ENCODE results near the gene SELENOV.

Gene SELENOV

DNA sequence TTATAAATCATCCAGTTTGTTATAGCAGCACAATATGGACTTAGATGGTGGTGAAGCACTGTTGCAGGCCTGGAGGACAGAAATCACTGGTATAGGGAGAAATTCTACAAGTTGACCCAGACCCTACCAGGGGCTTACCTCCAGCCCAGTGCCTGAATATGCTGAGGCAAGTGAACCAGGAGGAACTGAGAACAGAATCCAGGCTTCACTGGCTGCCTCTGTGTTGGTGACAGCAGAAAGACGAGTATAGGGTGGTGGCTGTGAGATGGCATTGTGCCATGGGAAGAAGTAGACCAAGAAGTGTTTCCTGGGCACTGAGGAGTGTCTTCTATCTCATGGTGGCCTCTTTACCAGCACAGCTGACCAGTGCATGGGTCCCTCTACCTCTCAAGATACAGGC, 40.9 kb downstream of the SELENOV start:
- in situ Hi-C loops (cut with MboI; ENCODE audit: low sequenced_read_pairs) = no loop called here

DNA sequence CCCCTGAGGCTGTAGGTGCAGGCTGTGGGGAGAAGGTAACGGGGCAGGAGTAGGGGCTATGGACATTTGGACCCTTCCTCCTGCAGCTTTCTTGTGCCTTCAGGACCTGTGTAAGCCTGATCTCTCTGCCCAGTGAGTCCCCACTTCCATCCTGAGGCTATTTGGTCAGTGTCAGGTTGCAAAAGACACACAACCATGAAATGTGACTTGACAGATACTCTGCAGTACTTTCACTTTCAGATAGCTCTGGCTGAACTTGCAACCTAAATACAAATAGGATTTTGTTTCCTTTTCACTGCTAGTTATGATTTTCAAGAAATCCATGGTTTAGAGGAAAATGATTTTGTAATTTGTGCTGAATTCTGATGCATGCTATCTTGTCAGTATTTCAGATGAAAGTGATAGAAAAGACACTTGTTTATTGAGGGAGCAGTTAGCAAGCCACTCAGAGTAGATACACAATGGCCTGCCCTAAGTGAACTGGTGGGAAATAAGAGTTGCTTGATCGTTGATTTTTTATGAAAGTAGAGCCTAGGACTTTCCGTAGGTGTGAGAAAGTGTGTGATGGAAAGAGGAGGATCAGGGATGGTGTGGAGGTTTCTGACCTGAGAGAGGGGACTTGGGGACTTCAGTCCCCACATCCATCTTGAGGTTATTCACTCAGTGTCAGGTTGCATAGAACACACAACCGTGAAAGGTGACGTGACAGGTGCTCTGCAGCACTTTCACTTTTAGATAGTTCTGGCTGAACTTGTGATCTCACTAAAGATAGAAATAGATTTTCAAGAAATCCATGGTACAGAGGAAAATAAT, 43.1 kb downstream of the SELENOV start:
- in situ Hi-C loops (cut with MboI; ENCODE audit: low sequenced_read_pairs) = no loop called here

- in situ Hi-C loops (cut with MboI; ENCODE audit: low sequenced_read_pairs) = no loop called here
Observed at GRCh38 chr19:39558624-39559117, 43.7 kb downstream of the SELENOV start.

DNA sequence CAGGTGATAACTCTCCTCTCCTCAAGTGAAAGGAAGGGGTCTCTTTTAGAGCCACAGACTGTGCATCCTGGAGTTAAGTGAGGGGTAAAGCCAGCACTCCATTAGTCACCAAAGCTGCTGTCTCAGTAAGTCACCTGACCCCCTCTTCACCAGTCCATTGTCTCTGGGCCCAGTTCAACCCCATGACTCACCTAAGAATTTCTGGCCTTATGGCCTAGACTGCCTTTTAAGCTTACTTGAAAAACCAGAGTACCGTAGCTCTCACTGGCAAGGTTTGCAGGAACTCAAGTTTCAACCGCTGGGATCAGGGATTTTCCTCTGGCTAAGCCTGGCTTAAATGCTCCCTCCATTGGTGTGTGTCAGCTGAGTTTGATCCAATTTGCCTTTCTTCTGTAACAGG, 48.5 kb downstream of the SELENOV start:
- in situ Hi-C loops (cut with MboI; ENCODE audit: low sequenced_read_pairs) = no loop called here

GRCh38 chr19:39566064-39566463, 51.1 kb downstream of the SELENOV start:
- in situ Hi-C loops (cut with MboI; ENCODE audit: low sequenced_read_pairs) = no loop called here

DNA sequence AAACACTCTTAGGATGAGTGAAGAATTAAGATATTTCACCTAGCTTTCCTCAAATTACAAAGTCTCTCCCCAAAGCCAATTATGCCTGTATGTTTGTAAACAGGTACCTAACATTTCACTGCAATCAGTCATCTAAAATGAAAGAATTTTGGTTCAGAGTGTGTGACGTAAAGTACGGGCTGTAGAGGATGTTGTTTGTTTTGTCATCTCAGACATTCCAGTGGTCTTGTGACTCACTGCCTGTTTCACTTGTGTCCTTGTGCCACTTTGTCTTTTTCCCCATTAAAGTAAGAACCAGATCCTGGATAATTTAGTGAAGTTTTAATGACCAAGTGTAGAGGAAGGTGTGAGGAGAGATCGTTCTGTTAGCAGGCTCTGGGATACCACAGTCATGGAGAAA, 53.7 kb downstream of the SELENOV start:
- in situ Hi-C loops (cut with MboI; ENCODE audit: low sequenced_read_pairs) = no loop called here
